B cell (primary cell): ENCODE results near the gene PRRT4. TPM values are rescaled to one million over a fixed set of nuclear protein-coding genes. Genes with fewer than 3 reads are reported as not detected.

Source experiments
- ATAC-seq: fragments of 200-7000 bp; cut with Tn5 transposase; one replicate; pipeline ENCODE4 v1.10.0; 2021; ENCODE audit warnings: low read depth, mild to moderate bottlenecking, moderate number of reproducible peaks, moderate library complexity
- CTCF ChIA-PET: fragments of 350-600 bp; sonication (Branson Sonifier 250); formaldehyde crosslinking; loops from one replicate; lab custom pipeline; 2021; ENCODE audit warnings: antibody characterized with exemption, inconsistent platforms; lab: Charles Lee
- POLR2A ChIA-PET: fragments of 350-600 bp; sonication (Branson Sonifier 250); formaldehyde crosslinking; loops from one replicate; lab custom pipeline; 2021; ENCODE audit warnings: antibody characterized with exemption; lab: Charles Lee
- DNase-seq: peaks from one replicate; pipeline ENCODE4 v3.0.0; 2013
- H2AFZ ChIP-seq: 2 replicates; pipeline ENCODE4 v1.6.1; 2012; ENCODE audit warnings: mild to moderate bottlenecking, low read depth, low read length; ENCODE audit not compliant: insufficient read depth, poor library complexity, severe bottlenecking
- H3K27ac ChIP-seq, 2 donors: 1 replicate in 1 of 2; 2 replicates in 1 of 2; pipeline ENCODE4 v1.5.1; 2012 to 2013; ENCODE audit warnings: low read length in 2 of 2, mild to moderate bottlenecking in 2 of 2, moderate library complexity in 1 of 2
- H3K27me3 ChIP-seq, 4 experiments: fragments of 200-600 bp in 1 of 4; sonication (generic) in 1 of 4; replicated peaks in 1 of 4; 1 replicate in 2 of 4; 2 replicates in 2 of 4; pipeline versions ENCODE4 v1.6.1 to v1.7.0; 2013 to 2016; ENCODE audit warnings: low read length in 3 of 4, mild to moderate bottlenecking in 2 of 4, mixed read lengths in 1 of 4, moderate library complexity in 1 of 4; ENCODE audit not compliant: insufficient read depth in 4 of 4, control insufficient read depth in 3 of 4; ENCODE audit errors: control extremely low read depth in 1 of 4
- H3K36me3 ChIP-seq, 2 experiments: replicated peaks in 1 of 2; 1 replicate in 1 of 2; 2 replicates in 1 of 2; pipeline versions ENCODE4 v1.6.1 to v1.7.1; 2013; ENCODE audit warnings: low read length in 1 of 2; ENCODE audit not compliant: insufficient read depth in 2 of 2, control insufficient read depth in 1 of 2; ENCODE audit errors: control extremely low read depth in 1 of 2, extremely low read depth in 1 of 2
- H3K4me1 ChIP-seq, 2 donors: fragments of 200-600 bp in 1 of 2; sonication (generic) in 1 of 2; 1 replicate in 1 of 2; 2 replicates in 1 of 2; pipeline versions ENCODE4 v1.5.1 to v1.6.1; 2013 to 2017; ENCODE audit warnings: low read length in 2 of 2; ENCODE audit not compliant: control insufficient read depth in 2 of 2, insufficient read depth in 2 of 2
- H3K4me2 ChIP-seq: replicated peaks from 2 replicates; pipeline ENCODE3; 2012; ENCODE audit warnings: mild to moderate bottlenecking, low read depth, low read length; ENCODE audit not compliant: poor library complexity, severe bottlenecking
- H3K4me3 ChIP-seq, 5 experiments: fragments of 200-600 bp in 1 of 5; sonication (generic) in 1 of 5; 1 replicate in 3 of 5; 2 replicates in 2 of 5; pipeline versions ENCODE4 v1.5.1 to v1.7.0; 2011 to 2016; ENCODE audit warnings: low read length in 4 of 5, mild to moderate bottlenecking in 4 of 5, low read depth in 2 of 5, control low read depth in 1 of 5, moderate library complexity in 1 of 5; ENCODE audit not compliant: insufficient read depth in 1 of 5; ENCODE audit errors: control extremely low read depth in 1 of 5, extremely low read depth in 1 of 5
- H3K79me2 ChIP-seq: fragments of 200-600 bp; sonication (generic); one replicate; pipeline ENCODE4 v1.6.0; 2016; ENCODE audit warnings: low read length; ENCODE audit not compliant: control insufficient read depth, insufficient read depth
- H3K9ac ChIP-seq: fragments of 200-600 bp; sonication (generic); 2 replicates; pipeline ENCODE4 v1.6.1; 2017; ENCODE audit warnings: mild to moderate bottlenecking, low read length, moderate library complexity
- H3K9me3 ChIP-seq, 3 donors: one replicate each; pipeline versions ENCODE4 v1.6.1 to v1.7.1; 2013; ENCODE audit warnings: low read length in 2 of 3; ENCODE audit not compliant: control insufficient read depth in 2 of 3, insufficient read depth in 1 of 3; ENCODE audit errors: control extremely low read depth in 1 of 3
- H4K20me1 ChIP-seq: 2 replicates; pipeline ENCODE4 v1.6.0; 2012; ENCODE audit warnings: mild to moderate bottlenecking, low read length; ENCODE audit not compliant: insufficient read depth, control insufficient read depth, poor library complexity, severe bottlenecking
- H3K27ac Mint-ChIP-seq: one replicate; pipeline ENCODE4 v1.8.0; 2021; ENCODE audit warnings: mixed read lengths
- H3K27me3 Mint-ChIP-seq: one replicate; pipeline ENCODE4 v1.8.0; 2021; ENCODE audit warnings: mixed read lengths
- H3K4me1 Mint-ChIP-seq: one replicate; pipeline ENCODE4 v1.8.0; 2021; ENCODE audit warnings: mixed read lengths
- H3K4me3 Mint-ChIP-seq: one replicate; pipeline ENCODE4 v1.8.0; 2021; ENCODE audit warnings: mixed read lengths
- H3K9me3 Mint-ChIP-seq: one replicate; pipeline ENCODE4 v1.8.0; 2022; ENCODE audit warnings: mixed read lengths; ENCODE audit not compliant: insufficient read depth
- CTCF ChIP-seq: fragments of 200-600 bp; IDR thresholded peaks from one replicate; pipeline ENCODE4 v1.8.0; 2022; ENCODE audit warnings: antibody characterized with exemption, mild to moderate bottlenecking
- EZH2 ChIP-seq: IDR thresholded peaks from 2 replicates; pipeline ENCODE4 v1.6.1; 2012; ENCODE audit warnings: borderline replicate concordance, low read depth, mild to moderate bottlenecking, moderate library complexity, low read length; ENCODE audit not compliant: insufficient read depth, poor library complexity, severe bottlenecking
- WGBS: methylation state at CpG from one replicate; pipeline ENCODE4 v1.1.5; 2013; ENCODE audit warnings: missing lambda C conversion rate; ENCODE audit not compliant: insufficient coverage; 5-methylcytosine and 5-hydroxymethylcytosine counted together
- intact Hi-C: fragments of 100-400 bp; cut with micrococcal nuclease; formaldehyde crosslinking; loops from one replicate; pipeline ENCODE4 v1.10.0; 2022
- polyA plus RNA-seq: library from polyadenylated mRNA; depleted of rRNA; stranded (reverse); fragments of >200 nt; gene quantifications from 2 replicates; pipeline ENCODE4 v1.2.3, GENCODE V29; 2012
- total RNA-seq, 2 donors: library from RNA; stranded (reverse); fragments of 120-200 nt in 1 of 2; gene quantifications; 1 replicate in 1 of 2; 2 replicates in 1 of 2; pipeline versions ENCODE4 v1.2.3 to v1.2.4, GENCODE V29; 2013 to 2022

PRRT4 gene
- total and polyA plus RNA-seq, 2 donors (not counting 1 experiment from before 2014, with no cell fraction given), result 0.04 to 0.20 TPM

DNA sequence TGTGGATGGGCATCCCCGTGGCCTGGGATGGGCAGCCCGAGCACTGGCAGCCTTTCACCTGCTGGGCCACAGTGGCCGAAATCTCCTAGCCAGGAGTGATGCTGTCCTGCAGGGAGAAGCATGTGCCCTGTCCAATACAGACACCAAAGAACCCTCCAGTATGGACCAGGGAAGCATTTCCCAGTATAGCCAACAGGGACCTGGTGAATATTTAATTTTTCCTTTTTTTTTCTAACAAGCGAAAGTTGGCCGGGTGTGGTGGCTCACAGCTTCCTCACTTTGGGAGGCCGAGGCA lies 37.3 kb upstream of the PRRT4 start:
- H3K27me3 Mint-ChIP-seq, result no peaks in the 10 kb centered on the region
- no peak overlapping the region for H3K4me3 Mint-ChIP-seq
- peaks cover under 1% of the 10 kb centered on the region for H3K4me1 Mint-ChIP-seq
- no peak overlapping the region for H3K4me3 ChIP-seq
- no peaks in the 10 kb centered on the region for H3K4me1 ChIP-seq
- peaks cover 2 to 61% of the 10 kb centered on the region in 2 experiments for H3K36me3 ChIP-seq
- no peaks in the 10 kb centered on the region for H3K79me2 ChIP-seq
- no peaks in the 10 kb centered on the region for H3K9me3 ChIP-seq
- no peak overlapping the region for H3K9ac ChIP-seq
- H4K20me1 ChIP-seq, result no peaks in the 10 kb centered on the region
- no peaks in the 10 kb centered on the region for H3K27me3 ChIP-seq
- DNase-seq, result no peak
- H3K27ac Mint-ChIP-seq, result no peak overlapping the region
- H3K9me3 Mint-ChIP-seq, result no peaks in the 10 kb centered on the region
- 82% methylated on average over 3 of the region's 6 CpGs for WGBS
- intact Hi-C loops, result loop anchor here (1.0 kb wide), 2 partner anchors 27 to 61 kb away; no protein-coding TSS in a partner anchor
- POLR2A ChIA-PET, result no interaction called here
- H2AFZ ChIP-seq, result no peak overlapping the region
- H3K27ac ChIP-seq, result no peak overlapping the region
- TF ChIP-seq CTCF (peak; percentile 49), EZH2 (no peak)
- CTCF ChIA-PET, result interaction anchor here (0.8 to 23.4 kb wide), 13 partner anchors 8 to 588 kb away, joined by 3 to 331 read pairs (median 5); partner anchors contain the start of genes HILPDA and RBM28
- H3K4me2 ChIP-seq, result no peak overlapping the region
- no peak for ATAC-seq

DNA sequence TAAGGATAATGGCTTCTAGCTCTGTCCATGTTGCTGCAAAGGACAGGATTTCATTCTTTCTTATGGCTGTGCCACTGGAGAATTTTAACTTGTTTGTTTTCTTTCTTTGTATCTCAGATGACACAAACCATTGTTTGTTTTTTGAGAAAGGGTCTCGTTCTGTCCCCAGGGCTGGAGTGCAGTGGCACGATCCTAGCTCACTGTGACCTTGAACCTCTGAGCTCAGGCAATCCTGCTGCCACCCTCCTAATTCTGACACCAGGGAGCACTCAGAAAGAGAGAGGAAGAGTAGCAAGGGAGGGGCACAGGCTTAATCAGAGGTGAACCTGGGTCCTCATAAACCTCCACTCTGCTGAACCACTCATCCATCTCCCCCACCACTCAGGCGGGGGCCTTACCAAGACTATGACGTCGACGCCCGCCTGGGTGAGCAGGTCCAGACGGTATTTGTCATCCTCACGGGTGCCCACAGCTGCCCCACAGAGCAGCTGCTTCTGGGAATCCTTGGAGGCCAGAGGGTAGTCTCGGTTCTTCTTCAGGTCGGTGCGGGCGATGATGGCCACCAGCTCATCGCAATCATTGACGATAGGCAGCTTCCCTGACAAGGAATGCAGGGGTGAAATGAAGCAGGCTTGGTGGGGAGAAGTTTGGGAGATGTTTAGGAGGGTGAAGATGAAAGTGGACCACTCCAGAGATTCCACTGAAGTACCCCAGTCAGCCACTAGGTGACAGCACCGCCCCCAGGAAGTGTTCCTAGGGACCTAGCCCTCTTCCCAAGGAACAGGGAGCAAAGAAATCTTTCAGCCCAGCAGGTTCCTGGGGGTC lies 36.7 kb upstream of the PRRT4 start:
- no peaks in the 10 kb centered on the region for H3K4me1 Mint-ChIP-seq
- no peak overlapping the region for H3K9ac ChIP-seq
- ChIA-PET POLR2A (no interaction called here), CTCF (interaction anchor here (0.9 to 23.4 kb wide), 17 partner anchors 7 to 62 kb away, joined by 3 to 331 read pairs (median 5); partner anchors contain the start of genes HILPDA and RBM28)
- H3K36me3 ChIP-seq, result peaks cover 2 to 64% of the 10 kb centered on the region in 2 experiments
- H3K4me2 ChIP-seq, result no peak overlapping the region
- ATAC-seq (peak; percentile 65), DNase-seq (peak; percentile 57)
- no peaks in the 10 kb centered on the region for H3K9me3 ChIP-seq
- H3K4me1 ChIP-seq, result no peaks in the 10 kb centered on the region
- H3K4me3 Mint-ChIP-seq, result no peak overlapping the region
- no peak overlapping the region for H3K4me3 ChIP-seq
- WGBS, result 82% methylated on average over 11 of the region's 16 CpGs
- H3K79me2 ChIP-seq, result no peaks in the 10 kb centered on the region
- H2AFZ ChIP-seq, result no peak overlapping the region
- H3K27ac ChIP-seq, result no peak overlapping the region
- intact Hi-C loops, result loop anchor here (1.0 kb wide), 2 partner anchors 27 to 61 kb away; no protein-coding TSS in a partner anchor
- H3K27ac Mint-ChIP-seq, result no peak overlapping the region
- no peaks in the 10 kb centered on the region for H3K27me3 ChIP-seq
- H4K20me1 ChIP-seq, result no peaks in the 10 kb centered on the region
- H3K27me3 Mint-ChIP-seq, result no peaks in the 10 kb centered on the region
- TF ChIP-seq CTCF (peak; percentile 88), EZH2 (no peak)
- H3K9me3 Mint-ChIP-seq, result no peaks in the 10 kb centered on the region
